H1 (cell line): ENCODE results near the gene SH3PXD2A. TPM values are rescaled to one million over a fixed set of nuclear protein-coding genes. Genes with fewer than 3 reads are reported as not detected.

Experiments
- ASH2L ChIP-seq: fragments of 200-600, 300-600 bp; sonication (generic); IDR thresholded peaks from one replicate; pipeline ENCODE4 v1.7.1; 2017; ENCODE audit warnings: low read length
- KDM1A ChIP-seq: fragments of 200-600, 300-600 bp; sonication (generic); IDR thresholded peaks from 2 replicates; pipeline ENCODE4 v1.7.1; 2016; ENCODE audit warnings: mild to moderate bottlenecking, low read length, borderline replicate concordance
- KDM5A ChIP-seq: fragments of 200-600 bp; IDR thresholded peaks from 2 replicates; pipeline ENCODE4 v1.7.1; 2012; ENCODE audit warnings: mild to moderate bottlenecking, low read length, inconsistent platforms, mixed read lengths
- RAD21 ChIP-seq, 2 experiments: IDR thresholded peaks in 1 of 2; conservative IDR thresholded peaks in 1 of 2; 2 replicates each; pipeline ENCODE4 v1.6.1; 2011; ENCODE audit warnings: low read depth in 2 of 2, low read length in 2 of 2, improper control_type of control experiment in 1 of 2, inconsistent platforms in 1 of 2, mild to moderate bottlenecking in 1 of 2, moderate library complexity in 1 of 2
- TAF1 ChIP-seq: IDR thresholded peaks from 2 replicates; pipeline ENCODE4 v1.6.1; 2011; ENCODE audit warnings: mild to moderate bottlenecking, low read depth, low read length
- ZNF274 ChIP-seq: IDR thresholded peaks from 2 replicates; pipeline ENCODE4 v1.7.0; 2012; ENCODE audit warnings: low read length, borderline replicate concordance; ENCODE audit errors: extremely low read depth
- polyA plus RNA-seq, 7 experiments: library from polyadenylated mRNA; depleted of rRNA in 3 of 7; stranded (reverse) in 5 of 7; unstranded in 2 of 7; fragments of >200 nt in 5 of 7; fragments of 200-250 nt in 2 of 7; gene quantifications; 1 replicate in 5 of 7; 2 replicates in 1 of 7; 4 replicates in 1 of 7; pipeline versions ENCODE4 v1.2.1 to v1.2.3, GENCODE V29; 2011 to 2013; ENCODE audit warnings: missing spikeins in 2 of 7, mixed read lengths in 2 of 7
- total RNA-seq: library from RNA; stranded (reverse); fragmentation: NEBNext Ultra II Directional; extraction: Animal tissue kit (Norgen Biotek cat#: 25700); gene quantifications from 2 replicates; pipeline ENCODE4 v1.2.1, GENCODE V29; 2021

SH3PXD2A gene
- total and polyA plus RNA-seq, 2 of the 8 experiments (the other 6 are each of a cell fraction or from before 2014, with no cell fraction given) = 5.4 to 16.3 TPM

DNA sequence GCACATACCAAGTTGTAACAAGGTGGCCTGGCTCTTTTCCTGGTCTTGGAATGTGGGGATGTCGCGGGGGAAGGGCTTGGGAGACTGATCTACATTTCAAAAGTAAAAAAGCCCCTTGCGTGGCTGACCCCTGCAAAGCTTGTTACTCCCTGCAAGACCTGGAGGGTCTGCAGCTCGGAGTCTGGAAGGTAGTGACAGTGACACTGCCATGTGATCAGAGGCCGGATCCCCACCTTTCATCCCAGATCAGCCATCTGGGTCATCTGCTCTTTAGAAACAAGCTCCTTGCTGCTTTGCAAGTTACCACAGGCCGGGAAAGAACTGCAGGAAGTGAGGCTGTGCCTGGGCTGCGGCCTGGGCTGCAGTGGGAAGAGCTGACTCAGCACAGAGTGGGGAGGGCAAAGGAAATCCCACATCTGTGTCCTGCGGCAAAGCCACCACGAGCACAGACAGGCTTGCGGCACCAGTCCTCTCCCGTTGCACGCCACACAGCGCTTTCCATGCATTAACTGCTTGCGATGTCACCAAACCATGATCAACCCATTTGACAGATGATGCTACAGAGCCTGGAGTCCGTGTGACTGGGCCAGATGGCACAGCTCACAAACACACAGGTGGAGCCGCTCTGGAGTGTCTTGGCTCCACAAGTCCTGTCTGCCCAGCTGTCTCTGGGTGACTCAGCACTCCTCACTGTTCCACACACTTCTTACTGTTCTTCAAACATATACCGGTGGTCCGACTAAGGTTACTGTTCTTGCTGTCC is 97.7 kb downstream of the SH3PXD2A start (continued):
- no peak for TF ChIP-seq RAD21 (IDR thresholded peaks at IDR 0.05 in 1 of 2, conservative IDR thresholded peaks at IDR 0.05 in 1 of 2; ENCODE audit: low read depth in 2 of 2, low read length in 2 of 2)
- no peak for TF ChIP-seq ZNF274
- peak; percentile 43 for TF ChIP-seq ASH2L
- TF ChIP-seq KDM1A = peak; percentile 72; the same call in 1 of the 2 replicates
- no peak for TF ChIP-seq TAF1
- no peak for TF ChIP-seq KDM5A
